BLaER1 treated with 17β-estradiol and CSF1 and Interleukin-3, amounts not matched to agents 10 nM and 100 nM (cell line): ENCODE results near the gene CPT1C.

Source experiments
- H3K27ac ChIP-seq, 11 experiments: shearing (Covaris generic); formaldehyde crosslinking; 2 replicates each; pipeline ENCODE4 v1.8.1; 2022
- H3K27me3 ChIP-seq, 11 experiments: shearing (Covaris generic); formaldehyde crosslinking; 2 replicates each; pipeline ENCODE4 v1.8.1; 2022
- H3K36me3 ChIP-seq, 11 experiments: shearing (Covaris generic); formaldehyde crosslinking; 2 replicates each; pipeline ENCODE4 v1.8.1; 2022
- H3K4me1 ChIP-seq, 10 experiments: shearing (Covaris generic); formaldehyde crosslinking; 2 replicates each; pipeline ENCODE4 v1.8.1; 2022
- H3K4me2 ChIP-seq, 11 experiments: shearing (Covaris generic); formaldehyde crosslinking; 2 replicates each; pipeline ENCODE4 v1.8.1; 2022
- H3K4me3 ChIP-seq, 10 experiments: shearing (Covaris generic); formaldehyde crosslinking; 2 replicates each; pipeline ENCODE4 v1.8.1; 2022
- H3K9ac ChIP-seq, 11 experiments: shearing (Covaris generic); formaldehyde crosslinking; 2 replicates each; pipeline ENCODE4 v1.8.1; 2022
- H3K9me3 ChIP-seq, 11 experiments: shearing (Covaris generic); formaldehyde crosslinking; replicated peaks in 1 of 11; 2 replicates each; pipeline ENCODE4 v1.8.1; 2022
- H4K20me1 ChIP-seq, 11 experiments: shearing (Covaris generic); formaldehyde crosslinking; 2 replicates each; pipeline ENCODE4 v1.8.1; 2022
- Cebpa-rat ChIP-seq, 11 experiments: shearing (Covaris generic); IDR thresholded peaks; 2 replicates each; pipeline ENCODE4 v1.8.1; 2022

The CPT1C gene

DNA sequence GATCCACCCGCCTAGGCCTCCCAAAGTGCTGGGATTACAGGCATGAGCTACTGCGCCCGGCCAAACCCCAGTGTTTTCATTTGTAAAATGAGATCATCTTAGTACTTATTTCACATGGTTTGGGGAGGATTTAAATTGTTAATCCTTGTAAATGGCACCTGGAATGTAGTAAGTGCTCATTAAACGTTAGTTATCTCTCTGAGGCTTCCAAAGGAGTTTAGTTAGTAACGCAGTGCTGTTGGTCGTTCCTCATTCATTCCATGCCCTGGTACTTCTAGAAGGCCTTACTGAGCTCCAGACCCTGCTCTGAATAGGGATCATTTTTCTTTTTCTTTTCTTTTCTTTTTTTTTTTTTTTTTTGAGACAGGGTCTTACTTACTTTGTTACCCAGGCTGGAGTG lies 5.2 kb downstream of the CPT1C start:
- TF ChIP-seq Cebpa-rat (IDR thresholded peaks at IDR 0.05) = no peak
- Histone ChIP-seq H3K27ac (no peak overlapping the region), H3K36me3 (no peaks in the 10 kb centered on the region), H3K27me3 (peaks cover 4 to 9% (median 6%) of the 10 kb centered on the region in 11 experiments), H4K20me1 (no peaks in the 10 kb centered on the region; a peak in 1 of 22 replicates), H3K9ac (no peak overlapping the region), H3K4me1 (peaks cover 1 to 17% (median 7%) of the 10 kb centered on the region in 10 experiments; a peak in 17 of 20 replicates), H3K4me2 (no peak overlapping the region), H3K9me3 (no peaks in the 10 kb centered on the region), H3K4me3 (no peak overlapping the region)

DNA sequence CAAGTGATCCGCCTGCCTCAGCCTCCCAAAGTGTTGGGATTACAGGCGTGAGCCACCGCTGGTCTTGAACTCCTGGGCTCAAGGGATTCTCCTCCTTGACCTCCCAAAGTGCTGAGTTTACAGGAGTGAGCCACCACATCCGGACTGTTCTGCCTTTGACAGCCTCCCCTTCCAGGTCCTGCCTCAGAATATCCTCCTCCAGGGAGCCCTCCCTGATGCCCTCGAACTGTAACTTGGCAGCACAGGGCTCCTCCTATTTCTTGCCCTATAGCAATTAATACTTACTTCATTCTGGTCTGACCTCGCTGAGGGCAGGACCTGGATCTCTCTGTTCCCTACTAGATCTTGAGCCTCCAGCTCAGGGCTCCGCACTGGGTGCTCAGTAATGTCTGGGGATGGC lies 5.9 kb downstream of the CPT1C start:
- no peak overlapping the region for H3K27ac ChIP-seq
- H3K4me2 ChIP-seq = no peak overlapping the region
- H3K27me3 ChIP-seq = peaks cover 0 to 2% (median 0%) of the 10 kb centered on the region in 11 experiments; a peak in 3 of 22 replicates
- H3K4me3 ChIP-seq = no peak overlapping the region
- H3K4me1 ChIP-seq = peaks cover 0 to 12% (median under 1%) of the 10 kb centered on the region in 10 experiments; a peak in 4 of 20 replicates
- H3K9ac ChIP-seq = no peak overlapping the region
- H4K20me1 ChIP-seq = no peaks in the 10 kb centered on the region
- H3K36me3 ChIP-seq = no peaks in the 10 kb centered on the region
- no peak for TF ChIP-seq Cebpa-rat (IDR thresholded peaks at IDR 0.05)
- no peaks in the 10 kb centered on the region for H3K9me3 ChIP-seq

DNA sequence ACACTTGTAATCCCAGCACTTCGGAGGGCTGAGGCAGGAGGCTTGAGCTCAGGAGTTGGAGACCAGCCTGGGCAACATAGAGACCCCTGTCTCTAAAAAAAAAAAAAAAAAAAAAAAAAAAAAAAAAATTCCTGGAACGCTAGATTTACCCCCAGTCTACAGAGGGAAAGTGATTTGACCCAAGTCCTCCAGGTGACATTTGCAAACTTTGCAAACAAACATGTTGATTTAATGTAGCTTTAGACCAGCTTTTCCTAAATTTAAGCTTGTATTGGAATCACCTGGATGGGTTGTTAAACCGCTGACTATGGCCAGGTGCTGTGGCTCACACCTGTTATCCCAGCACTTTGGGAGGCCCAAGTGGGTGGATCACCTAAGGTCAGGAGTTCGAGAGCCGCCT lies 8.4 kb downstream of the CPT1C start:
- no peak overlapping the region for H3K4me3 ChIP-seq
- H3K36me3 ChIP-seq = no peaks in the 10 kb centered on the region
- no peak overlapping the region for H3K9ac ChIP-seq
- no peak overlapping the region for H3K27ac ChIP-seq
- H3K9me3 ChIP-seq = no peaks in the 10 kb centered on the region
- TF ChIP-seq Cebpa-rat (IDR thresholded peaks at IDR 0.05) = no peak
- peaks cover 0 to 8% (median 0%) of the 10 kb centered on the region in 10 experiments; a peak in 4 of 20 replicates for H3K4me1 ChIP-seq
- H3K4me2 ChIP-seq = no peak overlapping the region
- H4K20me1 ChIP-seq = no peaks in the 10 kb centered on the region
- H3K27me3 ChIP-seq = no peaks in the 10 kb centered on the region

- Histone ChIP-seq H3K36me3 (no peaks in the 10 kb centered on the region), H3K4me2 (no peak overlapping the region), H3K27ac (no peak overlapping the region), H3K9ac (no peak overlapping the region), H3K4me1 (peaks cover 0 to 8% (median 0%) of the 10 kb centered on the region in 10 experiments; a peak in 4 of 20 replicates), H3K9me3 (no peaks in the 10 kb centered on the region), H3K27me3 (no peaks in the 10 kb centered on the region), H3K4me3 (no peak overlapping the region), H4K20me1 (no peaks in the 10 kb centered on the region)
- no peak for TF ChIP-seq Cebpa-rat (IDR thresholded peaks at IDR 0.05)
Observed at GRCh38 chr19:49700563-49700962, 9.6 kb downstream of the CPT1C start.

DNA sequence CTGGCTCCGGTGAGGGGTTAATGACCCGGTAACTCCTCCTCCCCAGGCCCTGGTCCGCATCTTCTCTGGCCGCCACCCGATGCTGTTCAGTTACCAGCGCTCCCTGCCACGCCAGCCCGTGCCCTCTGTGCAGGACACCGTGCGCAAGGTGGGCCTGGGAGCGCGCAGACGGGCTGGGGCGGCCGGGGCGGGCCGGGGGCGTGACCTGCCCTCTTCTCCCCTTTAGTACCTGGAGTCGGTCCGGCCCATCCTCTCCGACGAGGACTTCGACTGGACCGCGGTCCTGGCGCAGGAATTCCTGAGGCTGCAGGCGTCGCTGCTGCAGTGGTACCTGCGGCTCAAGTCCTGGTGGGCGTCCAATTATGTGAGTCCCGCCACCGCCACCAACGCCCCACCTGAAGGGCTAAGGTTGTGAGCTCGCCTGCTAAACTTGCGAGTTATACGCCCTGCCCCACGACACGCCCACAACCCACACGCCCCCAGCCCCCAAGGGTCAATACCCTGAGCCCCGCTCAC lies 10.4 kb downstream of the CPT1C start:
- H3K27ac ChIP-seq = no peak overlapping the region
- no peaks in the 10 kb centered on the region for H3K9me3 ChIP-seq
- H3K4me2 ChIP-seq = no peak overlapping the region
- H3K4me1 ChIP-seq = peaks cover 0 to 8% (median 0%) of the 10 kb centered on the region in 10 experiments; a peak in 4 of 20 replicates
- no peaks in the 10 kb centered on the region for H3K36me3 ChIP-seq
- TF ChIP-seq Cebpa-rat (IDR thresholded peaks at IDR 0.05) = no peak
- no peaks in the 10 kb centered on the region for H4K20me1 ChIP-seq
- no peak overlapping the region for H3K9ac ChIP-seq
- H3K27me3 ChIP-seq = no peaks in the 10 kb centered on the region
- no peak overlapping the region for H3K4me3 ChIP-seq

DNA sequence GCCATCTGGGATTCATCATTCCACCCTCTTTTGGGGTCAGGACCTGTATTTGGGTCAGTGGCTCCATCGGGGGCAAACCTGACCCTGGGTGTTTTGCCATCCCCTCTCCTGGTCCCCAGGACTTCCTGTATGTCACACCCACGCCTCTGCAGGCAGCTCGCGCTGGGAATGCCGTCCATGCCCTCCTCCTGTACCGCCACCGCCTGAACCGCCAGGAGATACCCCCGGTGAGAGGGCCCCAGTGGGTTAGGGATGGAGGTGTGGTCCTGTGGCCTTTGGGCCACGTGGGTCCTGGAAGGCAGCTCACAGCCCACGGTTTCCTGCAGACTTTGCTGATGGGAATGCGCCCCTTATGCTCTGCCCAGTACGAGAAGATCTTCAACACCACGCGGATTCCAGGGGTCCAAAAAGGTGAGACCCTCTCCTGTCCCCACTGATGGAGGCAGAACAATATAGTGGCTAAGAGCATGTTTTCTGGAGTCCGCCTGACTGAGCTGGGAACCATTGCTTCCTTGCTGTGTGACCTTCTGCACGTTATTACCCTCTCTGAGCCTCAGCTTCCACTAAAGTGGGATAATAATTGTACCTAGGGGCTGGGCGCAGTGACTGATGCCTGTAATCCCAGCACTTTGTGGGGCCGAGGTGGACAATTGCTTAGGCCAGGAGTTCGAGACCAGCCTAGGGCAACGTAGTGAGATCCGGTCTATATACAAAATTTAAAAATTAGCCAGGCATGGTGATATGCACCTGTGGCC lies 14.1 kb downstream of the CPT1C start:
- Histone ChIP-seq H3K27me3 (no peaks in the 10 kb centered on the region), H3K27ac (no peak overlapping the region), H4K20me1 (no peaks in the 10 kb centered on the region), H3K36me3 (no peaks in the 10 kb centered on the region), H3K4me1 (peaks cover 0 to 7% (median 0%) of the 10 kb centered on the region in 10 experiments; a peak in 4 of 20 replicates), H3K4me3 (no peak overlapping the region), H3K9ac (no peak overlapping the region), H3K9me3 (no peaks in the 10 kb centered on the region), H3K4me2 (no peak overlapping the region)
- no peak for TF ChIP-seq Cebpa-rat (IDR thresholded peaks at IDR 0.05)

DNA sequence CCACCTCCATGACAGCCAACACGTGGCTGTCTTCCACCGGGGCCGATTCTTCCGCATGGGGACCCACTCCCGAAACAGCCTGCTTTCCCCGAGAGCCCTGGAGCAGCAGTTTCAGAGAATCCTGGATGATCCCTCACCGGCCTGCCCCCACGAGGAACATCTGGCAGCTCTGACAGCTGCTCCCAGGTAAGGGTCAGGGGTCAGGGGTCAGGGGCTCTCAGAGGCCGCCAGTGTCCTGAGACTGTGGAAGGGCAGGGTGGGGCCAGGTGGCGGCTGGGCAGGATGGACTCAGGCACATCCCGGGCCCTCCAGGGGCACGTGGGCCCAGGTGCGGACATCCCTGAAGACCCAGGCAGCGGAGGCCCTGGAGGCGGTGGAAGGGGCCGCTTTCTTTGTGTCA lies 15.0 kb downstream of the CPT1C start:
- Histone ChIP-seq H3K9ac (no peak overlapping the region), H3K9me3 (no peaks in the 10 kb centered on the region), H3K27ac (no peak overlapping the region), H3K4me2 (no peak overlapping the region), H3K4me1 (peaks cover 0 to 7% (median 0%) of the 10 kb centered on the region in 10 experiments; a peak in 4 of 20 replicates), H4K20me1 (no peaks in the 10 kb centered on the region), H3K27me3 (no peaks in the 10 kb centered on the region), H3K4me3 (no peak overlapping the region), H3K36me3 (no peaks in the 10 kb centered on the region)
- no peak for TF ChIP-seq Cebpa-rat (IDR thresholded peaks at IDR 0.05)

DNA sequence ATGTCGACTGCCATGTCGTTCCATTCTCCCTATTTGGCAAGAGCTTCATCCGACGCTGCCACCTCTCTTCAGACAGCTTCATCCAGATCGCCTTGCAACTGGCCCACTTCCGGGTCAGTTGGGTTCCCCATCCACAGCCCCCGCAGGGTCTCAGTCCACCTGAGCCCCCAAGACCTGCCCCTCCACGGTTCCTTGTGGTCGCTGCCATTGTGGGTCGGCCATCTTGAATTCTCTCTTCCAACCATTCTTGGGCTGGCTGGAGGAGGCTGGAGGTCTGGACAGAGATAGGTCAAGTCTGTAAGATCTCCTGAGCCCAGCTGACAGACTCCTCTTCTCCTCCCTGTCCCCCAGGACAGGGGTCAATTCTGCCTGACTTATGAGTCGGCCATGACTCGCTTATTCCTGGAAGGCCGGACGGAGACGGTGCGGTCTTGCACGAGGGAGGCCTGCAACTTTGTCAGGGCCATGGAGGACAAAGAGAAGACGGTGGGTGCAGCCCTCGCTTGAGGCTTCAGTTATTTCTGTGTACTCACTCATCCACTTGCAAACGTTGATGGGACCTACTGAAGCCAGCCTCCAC lies 19.5 kb downstream of the CPT1C start:
- no peak overlapping the region for H3K4me2 ChIP-seq
- no peak overlapping the region for H3K27ac ChIP-seq
- no peak for TF ChIP-seq Cebpa-rat (IDR thresholded peaks at IDR 0.05)

GRCh38 chr19:49712397-49712859 lies 21.5 kb downstream of the CPT1C start:
- TF ChIP-seq Cebpa-rat (IDR thresholded peaks at IDR 0.05) = no peak
- H3K4me3 ChIP-seq = no peak overlapping the region

More for the DNA sequence above, 19.5 kb downstream of the CPT1C start:
- Histone ChIP-seq H3K4me3 (no peak overlapping the region), H4K20me1 (no peaks in the 10 kb centered on the region), H3K4me1 (peaks cover 0 to 4% (median 0%) of the 10 kb centered on the region in 10 experiments; a peak in 1 of 20 replicates), H3K27me3 (no peaks in the 10 kb centered on the region), H3K9ac (no peak overlapping the region), H3K36me3 (no peaks in the 10 kb centered on the region), H3K9me3 (no peaks in the 10 kb centered on the region; a peak in 1 of 22 replicates)

More at GRCh38 chr19:49712397-49712859, 21.5 kb downstream of the CPT1C start:
- H4K20me1 ChIP-seq = no peaks in the 10 kb centered on the region
- H3K9ac ChIP-seq = no peak overlapping the region
- H3K36me3 ChIP-seq = no peaks in the 10 kb centered on the region
- H3K4me2 ChIP-seq = no peak overlapping the region
- peaks cover 0 to 21% (median 9%) of the 10 kb centered on the region in 10 experiments; a peak in 15 of 20 replicates for H3K4me1 ChIP-seq
- H3K9me3 ChIP-seq = peaks cover 0 to 11% (median 0%) of the 10 kb centered on the region in 11 experiments; a peak in 4 of 22 replicates
- no peak overlapping the region for H3K27ac ChIP-seq
- H3K27me3 ChIP-seq = no peaks in the 10 kb centered on the region
